H1 (cell line): ENCODE results near the gene CDC45.

Source experiments
- CHD1 ChIP-seq: IDR thresholded peaks from 2 replicates; pipeline ENCODE4 v1.6.1; 2012; ENCODE audit warnings: low read depth, low read length, improper control_type of control experiment
- CTCF ChIP-seq, 3 experiments: IDR thresholded peaks; 1 replicate in 2 of 3; 2 replicates in 1 of 3; pipeline versions ENCODE4 v1.5.1 to v1.6.1; 2011; ENCODE audit warnings: low read length in 3 of 3, mild to moderate bottlenecking in 3 of 3, inconsistent platforms in 2 of 3, low read depth in 1 of 3, moderate library complexity in 1 of 3; ENCODE audit not compliant: insufficient read depth in 1 of 3; ENCODE audit errors: control extremely low read depth in 1 of 3
- EZH2 ChIP-seq: fragments of 200-600 bp; sonication (generic); IDR thresholded peaks from 2 replicates; pipeline ENCODE4 v1.7.1; 2012; ENCODE audit warnings: low read depth, mild to moderate bottlenecking, moderate library complexity, low read length, inconsistent platforms; ENCODE audit not compliant: severe bottlenecking

GRCh38 chr22:19569976-19570375, 90.3 kb downstream of the CDC45 start:
- no peak for TF ChIP-seq CHD1
- TF ChIP-seq EZH2, result no peak
- no peak for TF ChIP-seq CTCF (IDR thresholded peaks at IDR 0.05; ENCODE audit: control extremely low read depth in 1 of 3, insufficient read depth in 1 of 3, low read depth in 1 of 3, low read length in 3 of 3)
